Endodermal cell (in vitro differentiated cells): ENCODE measurements around the gene CTTNBP2NL. TPM values are rescaled to one million over a fixed set of nuclear protein-coding genes. Genes with fewer than 3 reads are reported as not detected.

Experiments
- DNase-seq: peaks from one replicate; pipeline ENCODE4 v3.0.0-alpha.2; 2017
- H3K27ac ChIP-seq: 2 replicates; pipeline ENCODE4 v1.5.1; 2013; ENCODE audit warnings: mild to moderate bottlenecking, low read depth, low read length, moderate library complexity
- H3K27me3 ChIP-seq: 2 replicates; pipeline ENCODE4 v1.6.1; 2013; ENCODE audit warnings: mild to moderate bottlenecking, low read length, moderate library complexity; ENCODE audit not compliant: insufficient read depth, control insufficient read depth, poor library complexity, severe bottlenecking
- H3K36me3 ChIP-seq: 2 replicates; pipeline ENCODE4 v1.7.0; 2013; ENCODE audit warnings: mild to moderate bottlenecking, low read length, moderate library complexity; ENCODE audit not compliant: control insufficient read depth, insufficient read depth
- H3K4me1 ChIP-seq: one replicate; pipeline ENCODE4 v1.7.0; 2013; ENCODE audit warnings: low read length; ENCODE audit not compliant: control insufficient read depth, insufficient read depth
- H3K4me3 ChIP-seq: 2 replicates; pipeline ENCODE4 v1.5.1; 2013; ENCODE audit warnings: mild to moderate bottlenecking, low read length, moderate library complexity
- H3K9ac ChIP-seq: 2 replicates; pipeline ENCODE4 v1.6.1; 2013; ENCODE audit warnings: mild to moderate bottlenecking, low read length, moderate library complexity; ENCODE audit not compliant: poor library complexity, severe bottlenecking; ENCODE audit errors: extremely low read depth
- H3K9me3 ChIP-seq: 2 replicates; pipeline ENCODE4 v1.6.1; 2013; ENCODE audit warnings: mild to moderate bottlenecking, low read length, moderate library complexity; ENCODE audit not compliant: control insufficient read depth
- H3K27ac Mint-ChIP-seq: 2 replicates; pipeline ENCODE4 v1.8.0; 2020; ENCODE audit warnings: mixed read lengths
- H3K27me3 Mint-ChIP-seq: 2 replicates; pipeline ENCODE4 v1.8.0; 2021; ENCODE audit warnings: mild to moderate bottlenecking, mixed read lengths; ENCODE audit not compliant: insufficient read depth
- H3K36me3 Mint-ChIP-seq: 2 replicates; pipeline ENCODE4 v1.8.0; 2020; ENCODE audit warnings: low read depth, mixed read lengths
- H3K4me1 Mint-ChIP-seq: 2 replicates; pipeline ENCODE4 v1.8.0; 2020; ENCODE audit warnings: mixed read lengths
- H3K4me3 Mint-ChIP-seq: 2 replicates; pipeline ENCODE4 v1.8.0; 2020; ENCODE audit warnings: mild to moderate bottlenecking, moderate library complexity, mixed read lengths
- H3K9me3 Mint-ChIP-seq: 2 replicates; pipeline ENCODE4 v1.8.0; 2020; ENCODE audit warnings: mild to moderate bottlenecking, mixed read lengths
- WGBS, 2 experiments: methylation state at CpG; one replicate each; pipeline versions ENCODE4 v1.1.5 to v1.1.7; 2013; ENCODE audit warnings: missing lambda C conversion rate in 2 of 2, mixed read lengths in 1 of 2; ENCODE audit not compliant: insufficient coverage in 1 of 2, insufficient read length in 1 of 2; 5-methylcytosine and 5-hydroxymethylcytosine counted together
- total RNA-seq, 2 donors: library from RNA; stranded (reverse); fragmentation: NEBNext Ultra II Directional in 1 of 2; extraction: Animal tissue kit (Norgen Biotek cat#: 25700) in 1 of 2; gene quantifications; 2 replicates in 1 of 2; 3 replicates in 1 of 2; pipeline ENCODE4 v1.2.1, GENCODE V29; 2021
- TF ChIP-seq, protein P1 (sequence below): fragments of 200-600 bp; sonication (generic); conservative IDR thresholded peaks from 2 replicates; pipeline ENCODE4 v1.5.0; 2021; ENCODE audit warnings: antibody characterized with exemption, mild to moderate bottlenecking

The CTTNBP2NL gene
- total RNA-seq, 2 donors from 2014 or later = 36.0 to 41.5 TPM

DNA sequence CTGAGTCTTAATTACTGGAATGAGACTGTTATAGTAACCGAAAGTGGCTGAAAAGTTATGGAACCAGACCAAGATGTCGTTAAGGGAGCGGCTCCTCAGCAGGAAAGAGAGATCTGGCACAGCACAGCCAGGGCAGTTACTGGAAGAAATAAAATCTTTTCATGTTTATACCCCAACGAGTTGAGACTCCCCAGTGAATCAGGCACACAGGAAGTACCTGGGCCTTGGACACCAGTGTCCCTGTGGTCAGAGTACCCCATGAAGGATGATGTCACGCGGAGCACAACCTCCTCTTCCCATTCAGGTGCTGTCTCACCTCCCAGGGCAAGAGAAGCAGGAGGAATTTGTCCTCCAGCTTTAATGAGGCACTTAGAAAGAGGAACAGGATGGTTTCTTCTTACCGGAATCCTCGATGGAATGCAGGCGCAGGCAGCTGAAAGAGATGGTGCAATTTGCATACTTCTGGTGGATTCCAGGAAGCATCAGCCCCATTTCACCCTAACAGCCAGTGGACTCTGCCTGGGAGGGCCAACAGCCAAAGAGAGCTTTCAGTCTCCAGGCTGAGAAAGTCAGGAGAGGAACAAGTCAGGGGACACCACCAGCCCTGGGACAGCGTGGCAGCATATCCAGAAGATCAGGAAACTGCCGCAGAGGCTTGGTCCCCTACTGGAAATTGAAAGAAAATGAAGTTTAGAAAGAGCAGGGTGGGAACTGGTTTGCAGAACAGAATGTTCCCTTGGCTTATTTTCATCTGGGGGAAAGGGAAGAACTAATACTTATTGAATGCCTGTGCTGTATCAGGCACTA is 35.9 kb upstream of the CTTNBP2NL start:
- DNase-seq = peak; percentile 66
- H3K9ac ChIP-seq = no peak overlapping the region
- H3K4me3 Mint-ChIP-seq = no peak overlapping the region

DNA sequence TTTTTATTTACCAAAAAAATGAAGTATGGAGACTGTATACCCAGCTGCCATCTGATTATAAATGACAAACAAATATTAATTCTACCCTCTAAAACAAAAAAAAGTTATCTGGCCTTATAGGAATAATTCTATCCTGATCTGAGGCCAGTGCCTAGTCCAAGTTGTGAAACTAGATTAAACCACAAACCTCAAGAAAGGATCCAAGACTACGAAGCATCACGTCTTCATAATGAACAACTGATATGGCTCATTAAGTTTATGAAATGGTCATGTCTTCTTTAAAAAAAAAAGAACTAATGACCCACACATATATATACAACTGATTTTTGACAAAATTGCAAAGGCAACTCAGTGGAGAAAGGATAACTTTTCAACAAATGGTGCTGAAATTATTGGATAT is 32.4 kb upstream of the CTTNBP2NL start:
- no peak overlapping the region for H3K27ac Mint-ChIP-seq
- no peaks in the 10 kb centered on the region for H3K4me1 Mint-ChIP-seq
- peaks cover 40% of the 10 kb centered on the region for H3K27me3 Mint-ChIP-seq
- H3K9me3 Mint-ChIP-seq = no peaks in the 10 kb centered on the region
- H3K4me3 Mint-ChIP-seq = no peak overlapping the region
- H3K27ac ChIP-seq = no peak overlapping the region
- no peak for DNase-seq
- no peaks in the 10 kb centered on the region for H3K36me3 ChIP-seq
- no peak overlapping the region for H3K9ac ChIP-seq
- no peaks in the 10 kb centered on the region for H3K36me3 Mint-ChIP-seq
- H3K4me3 ChIP-seq = no peak overlapping the region
- H3K4me1 ChIP-seq = no peaks in the 10 kb centered on the region
- WGBS, 2 experiments = 100% methylated on average over 2 of the region's 2 CpGs
- TF ChIP-seq, protein P1, sequence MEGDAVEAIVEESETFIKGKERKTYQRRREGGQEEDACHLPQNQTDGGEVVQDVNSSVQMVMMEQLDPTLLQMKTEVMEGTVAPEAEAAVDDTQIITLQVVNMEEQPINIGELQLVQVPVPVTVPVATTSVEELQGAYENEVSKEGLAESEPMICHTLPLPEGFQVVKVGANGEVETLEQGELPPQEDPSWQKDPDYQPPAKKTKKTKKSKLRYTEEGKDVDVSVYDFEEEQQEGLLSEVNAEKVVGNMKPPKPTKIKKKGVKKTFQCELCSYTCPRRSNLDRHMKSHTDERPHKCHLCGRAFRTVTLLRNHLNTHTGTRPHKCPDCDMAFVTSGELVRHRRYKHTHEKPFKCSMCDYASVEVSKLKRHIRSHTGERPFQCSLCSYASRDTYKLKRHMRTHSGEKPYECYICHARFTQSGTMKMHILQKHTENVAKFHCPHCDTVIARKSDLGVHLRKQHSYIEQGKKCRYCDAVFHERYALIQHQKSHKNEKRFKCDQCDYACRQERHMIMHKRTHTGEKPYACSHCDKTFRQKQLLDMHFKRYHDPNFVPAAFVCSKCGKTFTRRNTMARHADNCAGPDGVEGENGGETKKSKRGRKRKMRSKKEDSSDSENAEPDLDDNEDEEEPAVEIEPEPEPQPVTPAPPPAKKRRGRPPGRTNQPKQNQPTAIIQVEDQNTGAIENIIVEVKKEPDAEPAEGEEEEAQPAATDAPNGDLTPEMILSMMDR = no peak
- H3K9me3 ChIP-seq = no peaks in the 10 kb centered on the region
- no peaks in the 10 kb centered on the region for H3K27me3 ChIP-seq

More for the DNA sequence above, 35.9 kb upstream of the CTTNBP2NL start:
- Histone ChIP-seq H3K4me3 (no peak overlapping the region), H3K4me1 (no peaks in the 10 kb centered on the region), H3K36me3 (no peaks in the 10 kb centered on the region), H3K27me3 (no peaks in the 10 kb centered on the region), H3K27ac (no peak overlapping the region), H3K9me3 (no peaks in the 10 kb centered on the region)
- Mint-ChIP-seq H3K4me1 (no peaks in the 10 kb centered on the region), H3K36me3 (no peaks in the 10 kb centered on the region), H3K9me3 (no peaks in the 10 kb centered on the region), H3K27ac (no peak overlapping the region), H3K27me3 (peaks cover 19% of the 10 kb centered on the region)
- WGBS, 2 experiments = 82 to 83% methylated on average over 9 to 11 of the region's 11 CpGs
- TF ChIP-seq, protein P1 = no peak

DNA sequence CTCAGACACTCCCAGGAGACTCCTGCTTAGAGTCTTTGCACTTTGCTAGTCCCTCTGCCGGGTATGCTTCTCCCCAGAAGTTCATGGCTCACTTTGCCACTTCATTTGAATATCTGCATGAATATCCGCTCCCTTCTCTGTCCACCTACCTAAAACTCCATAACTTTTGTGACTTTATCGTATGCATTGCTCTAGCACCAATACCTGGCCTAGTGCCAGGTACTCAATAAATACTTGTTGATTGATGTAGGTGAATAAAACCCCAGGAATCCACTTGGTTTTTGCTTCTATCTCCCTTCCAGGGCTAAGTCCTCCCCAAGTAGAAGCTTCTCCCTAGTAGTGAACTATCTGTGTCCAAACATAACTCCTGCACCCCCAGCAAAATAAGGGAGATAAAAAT is 27.8 kb upstream of the CTTNBP2NL start:
- Histone ChIP-seq H3K9ac (no peak overlapping the region), H3K9me3 (no peaks in the 10 kb centered on the region), H3K4me1 (no peaks in the 10 kb centered on the region), H3K27ac (no peak overlapping the region), H3K4me3 (no peak overlapping the region), H3K36me3 (no peaks in the 10 kb centered on the region), H3K27me3 (peaks cover 3% of the 10 kb centered on the region)
- DNase-seq = no peak
- Mint-ChIP-seq H3K27me3 (peaks cover 43% of the 10 kb centered on the region), H3K4me1 (peaks cover 2% of the 10 kb centered on the region), H3K36me3 (no peaks in the 10 kb centered on the region), H3K27ac (no peak overlapping the region), H3K9me3 (no peaks in the 10 kb centered on the region), H3K4me3 (no peak overlapping the region)
- 88% methylated on average over 1 to 3 of the region's 3 CpGs for WGBS, 2 experiments
- TF ChIP-seq, protein P1 = no peak
